Progenitor cell of endocrine pancreas (in vitro differentiated cells): ENCODE results near the gene BCAT1. TPM values are rescaled to one million over a fixed set of nuclear protein-coding genes. Genes with fewer than 3 reads are reported as not detected.

ENCODE experiments used
- DNase-seq: peaks from one replicate; pipeline ENCODE4 v3.0.0; 2021; ENCODE audit warnings: low spot score; ENCODE audit not compliant: unreplicated experiment
- H3K27ac Mint-ChIP-seq: 2 replicates; pipeline ENCODE4 v1.8.0; 2021; ENCODE audit warnings: mild to moderate bottlenecking, moderate library complexity, mixed read lengths
- H3K27me3 Mint-ChIP-seq: 2 replicates; pipeline ENCODE4 v1.8.0; 2021; ENCODE audit warnings: mixed read lengths
- H3K36me3 Mint-ChIP-seq: 2 replicates; pipeline ENCODE4 v1.8.0; 2022; ENCODE audit warnings: mixed read lengths; ENCODE audit not compliant: insufficient read depth
- H3K4me1 Mint-ChIP-seq: 2 replicates; pipeline ENCODE4 v1.8.0; 2021; ENCODE audit warnings: low read depth, mixed read lengths
- H3K4me3 Mint-ChIP-seq: 2 replicates; pipeline ENCODE4 v1.8.0; 2021; ENCODE audit warnings: low read depth, mild to moderate bottlenecking, moderate library complexity, mixed read lengths
- H3K9me3 Mint-ChIP-seq: 2 replicates; pipeline ENCODE4 v1.8.0; 2021; ENCODE audit warnings: low read depth, mixed read lengths
- CTCF ChIP-seq: fragments of 200-600 bp; sonication (generic); IDR thresholded peaks from one replicate; pipeline ENCODE4 v1.5.0; 2021; ENCODE audit warnings: antibody characterized with exemption, mild to moderate bottlenecking; ENCODE audit not compliant: unreplicated experiment
- long read RNA-seq: library from polyadenylated mRNA; unstranded; transcript quantifications from one replicate; pipeline ENCODE4 v2.0.0, GENCODE V29; 2020
- total RNA-seq: library from RNA; stranded (reverse); gene quantifications from 2 replicates; pipeline ENCODE4 v1.2.1, GENCODE V29; 2021

BCAT1 gene
- 52.9 and 65.8 TPM in 2 replicates for total RNA-seq
- long read RNA-seq, full-length matches to known transcripts = 73 of 115 reads
- long read RNA-seq, partial matches to known transcripts = 5 of 115 reads
- long read RNA-seq, other reads (novel, unspliced or antisense) = 37 of 115 reads

- peaks cover 40% of the 10 kb centered on the region for H3K27me3 Mint-ChIP-seq
Measured at GRCh38 chr12:24948757-24949722, at the start of gene BCAT1. TSS of gene BCAT1 (minus strand) at chr12:24949101. CDS start at chr12:24948932, 169 bp downstream.

GRCh38 chr12:24997970-24998582 lies 49.2 kb upstream of the BCAT1 start:
- Mint-ChIP-seq H3K27ac (no peak overlapping the region), H3K4me1 (no peaks in the 10 kb centered on the region), H3K36me3 (no peaks in the 10 kb centered on the region), H3K27me3 (peaks cover 3% of the 10 kb centered on the region), H3K4me3 (no peak overlapping the region), H3K9me3 (no peaks in the 10 kb centered on the region)
- DNase-seq = no peak
- no peak for TF ChIP-seq CTCF

More at GRCh38 chr12:24948757-24949722, at the start of gene BCAT1:
- DNase-seq = peak; percentile 69
- peak; percentile 34 for TF ChIP-seq CTCF
- Mint-ChIP-seq H3K4me1 (peaks cover 35% of the 10 kb centered on the region), H3K9me3 (no peaks in the 10 kb centered on the region), H3K27ac (peak within 1 kb of the TSS; percentile 91), H3K36me3 (peaks cover 5% of the 10 kb centered on the region), H3K4me3 (peak within 1 kb of the TSS; percentile 90)

GRCh38 chr12:24997496-24997895 lies 48.6 kb upstream of the BCAT1 start:
- no peak for TF ChIP-seq CTCF
- Mint-ChIP-seq H3K4me1 (no peaks in the 10 kb centered on the region), H3K27me3 (peaks cover 3% of the 10 kb centered on the region), H3K36me3 (no peaks in the 10 kb centered on the region), H3K4me3 (no peak overlapping the region), H3K27ac (no peak overlapping the region), H3K9me3 (no peaks in the 10 kb centered on the region)
- DNase-seq = no peak

GRCh38 chr12:24996820-24997219 lies 47.9 kb upstream of the BCAT1 start:
- no peak overlapping the region for H3K27ac Mint-ChIP-seq
- DNase-seq = no peak
- TF ChIP-seq CTCF = no peak
- H3K4me3 Mint-ChIP-seq = no peak overlapping the region
- H3K9me3 Mint-ChIP-seq = no peaks in the 10 kb centered on the region
- no peaks in the 10 kb centered on the region for H3K4me1 Mint-ChIP-seq
- H3K36me3 Mint-ChIP-seq = no peaks in the 10 kb centered on the region
- peaks cover 3% of the 10 kb centered on the region for H3K27me3 Mint-ChIP-seq

- no peaks in the 10 kb centered on the region for H3K36me3 Mint-ChIP-seq
- H3K4me1 Mint-ChIP-seq = no peaks in the 10 kb centered on the region
- H3K9me3 Mint-ChIP-seq = no peaks in the 10 kb centered on the region
- peaks cover 3% of the 10 kb centered on the region for H3K27me3 Mint-ChIP-seq
- DNase-seq = no peak
- H3K4me3 Mint-ChIP-seq = no peak overlapping the region
- peak; percentile 17 for TF ChIP-seq CTCF
- no peak overlapping the region for H3K27ac Mint-ChIP-seq
Measured at GRCh38 chr12:24996102-24996797, 47.3 kb upstream of the BCAT1 start.
